Activated CD4-positive, CD25-positive, alpha-beta regulatory T cell treated with anti-CD3 and anti-CD28 coated beads, Interleukin-2, amount 50 U/mL, for 72 hours (primary cell): ENCODE results near the gene NPHS1.
"Not testable (repeated sequence)": the region's sequence is repeated elsewhere in the genome, so short reads cannot be mapped to it uniquely, and the experiment has no call there.

ENCODE experiments used
- DNase-seq: peaks from one replicate; pipeline ENCODE4 v3.0.0; 2021

The NPHS1 gene

GRCh38 chr19:35807633-35808032 lies 44.7 kb downstream of the NPHS1 start:
- DNase-seq: no peak

- DNase-seq: no peak
Observed at GRCh38 chr19:35806597-35806996, 45.7 kb downstream of the NPHS1 start.

DNA sequence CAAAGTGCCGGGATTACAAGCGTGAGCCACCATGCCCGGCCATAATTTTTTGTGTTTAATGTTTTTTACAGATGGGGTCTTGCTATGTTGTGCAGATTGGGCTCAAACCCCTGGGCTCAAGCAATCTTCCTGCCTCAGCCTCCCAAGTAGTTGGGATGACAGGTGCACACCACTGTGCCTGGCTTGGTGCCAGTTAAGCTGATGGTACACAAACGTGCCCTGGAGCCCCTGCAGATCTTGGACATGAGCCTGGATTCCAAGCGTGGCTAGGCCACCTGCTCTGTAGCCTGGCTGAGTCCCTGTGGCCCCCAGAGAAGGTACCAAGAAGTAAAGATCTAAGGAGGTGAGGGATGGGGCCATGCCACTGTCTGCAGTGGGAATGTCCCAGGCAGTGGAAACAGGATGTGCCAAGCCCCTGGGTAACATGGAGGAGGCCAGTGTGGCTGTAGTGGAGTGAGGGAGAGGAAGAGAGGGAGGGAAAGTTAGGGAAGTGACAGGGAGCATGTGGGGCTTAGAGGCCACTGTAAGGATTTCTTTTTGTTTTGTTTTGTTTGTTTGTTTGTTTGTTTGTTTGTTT lies 46.7 kb downstream of the NPHS1 start:
- no peak for DNase-seq

DNA sequence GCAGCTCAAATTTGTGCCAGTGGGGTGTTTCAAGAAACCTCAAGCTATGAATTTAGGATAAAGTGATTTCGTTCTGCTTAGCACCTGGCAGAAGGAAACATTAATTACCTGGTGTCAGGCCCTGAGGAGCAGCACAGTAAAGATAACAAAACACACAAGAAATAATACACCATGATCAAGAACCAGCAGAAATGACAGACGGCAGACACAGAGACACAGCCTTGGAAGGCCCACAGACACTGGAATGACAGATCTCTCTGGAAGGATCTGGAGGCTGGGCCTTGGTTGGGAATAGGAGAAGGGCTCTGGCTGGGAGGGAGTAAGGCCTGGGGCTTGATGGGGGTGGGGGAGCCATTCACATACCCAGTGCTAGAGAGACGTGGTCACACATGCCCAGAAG lies 50.5 kb downstream of the NPHS1 start:
- DNase-seq: no peak

DNA sequence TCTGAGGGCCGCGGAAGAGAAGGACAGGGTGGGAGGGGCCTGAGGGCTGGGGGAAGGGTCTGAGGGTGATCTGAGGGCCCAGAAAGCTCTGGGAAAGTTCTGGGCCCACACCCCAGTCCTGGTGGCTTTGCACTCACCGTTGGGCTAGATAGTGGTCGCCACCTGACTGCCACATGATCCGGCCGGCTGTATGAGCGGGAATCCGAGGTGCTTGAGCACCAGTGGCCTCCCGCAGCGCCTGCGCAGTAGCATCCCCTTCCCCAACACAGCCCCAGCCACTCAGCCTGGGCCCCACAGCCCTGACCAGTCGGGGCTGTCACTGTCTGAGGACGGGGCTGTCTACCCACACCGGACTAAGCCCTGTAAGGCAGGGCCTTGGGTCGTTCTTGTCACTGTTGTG lies 54.6 kb downstream of the NPHS1 start:
- DNase-seq: no peak

- no peak for DNase-seq
Observed at GRCh38 chr19:35796645-35797542, 55.4 kb downstream of the NPHS1 start.

- DNase-seq: not testable (repeated sequence)
Observed at GRCh38 chr19:35795564-35795963, 56.7 kb downstream of the NPHS1 start.

DNA sequence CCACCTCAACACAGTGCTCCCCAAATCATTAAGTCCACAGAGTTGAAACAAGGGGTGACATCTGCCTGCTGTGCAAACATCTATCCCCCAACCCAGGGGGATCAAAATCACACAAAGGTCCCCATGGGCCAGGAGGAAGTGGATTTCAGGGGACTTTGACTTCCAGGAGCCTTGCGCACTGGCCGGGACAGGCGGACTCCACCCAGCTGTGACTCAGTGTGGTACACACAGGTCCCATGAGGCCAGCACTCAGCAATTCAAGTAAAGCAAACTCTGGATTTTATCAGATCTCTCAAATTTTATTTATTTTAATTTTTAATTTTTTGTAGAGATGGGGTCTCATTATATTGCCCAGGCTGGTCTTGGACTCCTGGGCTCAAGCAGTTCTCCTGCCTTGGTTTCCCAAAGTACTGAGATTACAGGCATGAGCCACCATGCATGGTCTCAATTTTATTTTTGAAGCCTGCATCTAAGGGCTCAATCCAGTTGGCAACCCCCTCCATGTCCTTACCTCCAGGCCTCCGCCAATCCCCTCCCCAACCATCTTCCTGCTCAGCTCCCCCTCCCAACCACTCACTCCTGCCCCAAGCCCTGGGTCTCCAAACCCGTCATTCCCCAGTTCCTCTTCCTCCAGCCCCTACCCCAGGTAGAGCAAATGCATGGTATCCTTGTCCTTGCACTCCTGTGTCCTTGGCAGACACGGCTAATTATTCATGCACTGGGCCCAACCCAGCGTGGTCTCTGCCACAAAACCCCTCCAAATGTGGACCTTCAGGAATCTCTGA lies 58.7 kb downstream of the NPHS1 start:
- no peak for DNase-seq

GRCh38 chr19:35792888-35793287 lies 59.4 kb downstream of the NPHS1 start:
- DNase-seq: no peak

DNA sequence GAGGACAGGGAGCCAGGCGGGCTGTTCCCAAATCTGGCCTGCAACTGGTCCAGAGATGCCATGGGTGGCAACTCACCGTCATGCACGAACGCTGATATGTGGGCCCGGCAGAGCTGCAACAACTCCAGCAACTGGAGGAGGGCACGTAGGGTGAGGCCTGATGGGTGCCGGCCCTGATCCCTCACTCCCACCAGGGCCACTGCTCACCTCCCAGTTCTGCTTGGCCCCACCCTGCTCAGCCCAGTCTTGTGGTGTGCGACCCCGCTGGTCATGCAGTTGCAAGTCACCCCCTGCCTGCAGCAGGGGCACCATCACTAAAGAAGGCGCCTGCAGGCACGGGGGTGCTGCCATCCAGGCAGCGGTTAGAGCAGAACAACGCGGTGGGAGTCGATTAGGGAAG lies 60.0 kb downstream of the NPHS1 start:
- no peak for DNase-seq

DNA sequence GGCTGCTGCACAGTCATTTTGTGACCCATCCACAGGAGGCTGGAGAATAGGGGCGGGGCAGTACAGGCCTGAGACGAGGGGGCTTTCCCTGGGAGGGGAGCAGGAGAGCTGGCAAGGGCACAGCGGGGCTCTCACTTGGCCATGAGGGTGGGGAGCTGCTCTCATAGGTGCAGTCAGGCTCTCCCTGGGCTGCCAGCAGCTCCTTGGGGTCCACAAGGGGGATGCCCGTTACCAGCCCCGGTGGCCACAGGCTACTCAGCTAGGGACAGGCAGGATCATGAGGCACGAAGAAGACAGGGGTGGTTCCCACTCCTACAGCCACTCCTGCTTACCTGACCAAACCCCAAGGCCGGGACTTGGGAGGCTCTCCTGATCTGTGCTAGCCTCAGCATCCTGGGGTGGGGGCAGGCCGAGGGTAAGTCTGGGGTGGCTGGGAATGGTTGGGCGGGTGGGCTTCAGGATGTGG lies 60.5 kb downstream of the NPHS1 start:
- no peak for DNase-seq

DNA sequence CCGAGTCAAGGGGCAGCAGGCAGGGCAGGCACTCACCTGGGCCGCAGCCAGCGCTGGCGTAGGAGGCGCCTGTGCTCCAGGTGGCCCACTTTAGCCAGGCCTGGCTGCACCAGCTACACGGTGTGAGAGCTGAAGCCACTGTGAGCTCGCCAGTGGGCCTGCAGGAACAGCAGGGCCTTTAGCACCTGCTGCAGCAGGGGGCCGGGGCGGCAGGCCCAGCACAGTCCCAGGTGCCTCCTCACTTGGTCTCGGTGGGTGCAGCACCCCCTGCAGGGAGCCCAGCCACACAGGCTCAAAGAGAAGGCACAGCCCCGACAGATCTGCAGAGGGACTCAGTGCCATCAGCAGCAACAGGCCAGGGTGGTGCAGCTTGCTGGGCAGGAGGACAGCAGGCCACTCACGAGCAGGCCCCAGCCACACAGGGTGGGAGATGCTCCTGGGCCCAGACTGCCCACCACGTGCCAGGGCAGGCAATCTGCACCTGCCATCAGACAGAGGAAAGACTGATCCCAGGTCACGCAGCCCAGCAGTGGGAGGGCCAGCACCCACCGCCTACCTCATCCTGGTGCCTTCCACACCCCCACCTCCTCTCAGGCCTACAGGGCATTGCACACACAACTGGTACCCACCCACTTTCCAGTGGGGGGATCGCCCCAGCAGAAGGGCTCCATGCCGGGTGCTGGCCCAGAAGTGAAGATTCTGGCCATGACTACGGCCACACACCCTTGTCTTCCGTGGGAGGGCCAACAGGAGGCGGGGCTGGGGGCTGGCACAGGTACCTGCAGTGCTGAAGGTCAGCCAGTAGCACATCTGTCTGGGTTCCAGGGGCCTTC lies 61.1 kb downstream of the NPHS1 start:
- DNase-seq: no peak

DNA sequence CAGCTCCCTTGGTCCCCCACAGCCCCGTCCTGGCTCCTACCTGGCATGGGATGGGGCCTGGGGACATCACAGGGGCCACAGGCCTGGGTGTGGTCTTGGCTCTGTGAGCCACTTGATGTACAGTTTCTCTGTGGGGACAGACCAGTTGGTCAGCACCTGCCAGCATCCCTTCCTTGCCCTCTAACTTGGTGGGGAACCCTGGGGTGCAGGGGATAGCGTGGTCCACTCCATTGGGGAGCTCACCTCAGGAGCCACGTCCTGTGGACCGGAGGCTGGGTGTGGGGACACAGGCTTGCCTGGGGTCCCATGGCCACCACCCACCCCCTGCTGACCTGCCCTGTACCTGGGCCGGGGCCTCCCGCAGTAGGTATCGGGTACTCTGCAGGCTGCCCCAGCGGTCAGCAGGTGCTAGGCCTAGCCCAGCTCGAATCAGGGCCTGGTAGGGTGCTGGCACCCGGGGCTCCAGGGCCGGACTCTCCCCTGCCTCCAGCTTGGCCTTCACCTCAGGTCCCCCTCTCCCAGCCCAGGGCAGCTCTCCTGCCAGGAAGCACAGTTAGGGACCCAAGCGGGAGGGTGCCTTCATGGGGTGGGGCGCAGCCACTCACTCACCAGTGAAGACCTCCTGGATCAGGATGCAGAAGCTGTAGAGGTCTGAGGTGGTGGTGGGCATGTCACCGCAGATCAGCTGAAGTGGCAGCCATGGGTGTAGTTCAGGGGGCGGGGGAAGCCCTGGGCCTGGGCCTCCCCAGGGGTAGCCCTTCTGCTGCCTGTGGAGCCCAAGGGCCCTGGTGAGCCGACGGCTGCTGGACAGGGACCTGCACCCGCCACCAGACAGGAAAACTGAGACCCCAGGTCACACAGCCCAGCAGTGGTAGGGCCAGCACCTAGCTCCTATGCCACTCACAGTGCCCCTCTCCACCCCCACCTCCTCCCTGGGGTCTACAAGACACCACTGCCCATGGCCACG lies 62.0 kb downstream of the NPHS1 start:
- no peak for DNase-seq

DNA sequence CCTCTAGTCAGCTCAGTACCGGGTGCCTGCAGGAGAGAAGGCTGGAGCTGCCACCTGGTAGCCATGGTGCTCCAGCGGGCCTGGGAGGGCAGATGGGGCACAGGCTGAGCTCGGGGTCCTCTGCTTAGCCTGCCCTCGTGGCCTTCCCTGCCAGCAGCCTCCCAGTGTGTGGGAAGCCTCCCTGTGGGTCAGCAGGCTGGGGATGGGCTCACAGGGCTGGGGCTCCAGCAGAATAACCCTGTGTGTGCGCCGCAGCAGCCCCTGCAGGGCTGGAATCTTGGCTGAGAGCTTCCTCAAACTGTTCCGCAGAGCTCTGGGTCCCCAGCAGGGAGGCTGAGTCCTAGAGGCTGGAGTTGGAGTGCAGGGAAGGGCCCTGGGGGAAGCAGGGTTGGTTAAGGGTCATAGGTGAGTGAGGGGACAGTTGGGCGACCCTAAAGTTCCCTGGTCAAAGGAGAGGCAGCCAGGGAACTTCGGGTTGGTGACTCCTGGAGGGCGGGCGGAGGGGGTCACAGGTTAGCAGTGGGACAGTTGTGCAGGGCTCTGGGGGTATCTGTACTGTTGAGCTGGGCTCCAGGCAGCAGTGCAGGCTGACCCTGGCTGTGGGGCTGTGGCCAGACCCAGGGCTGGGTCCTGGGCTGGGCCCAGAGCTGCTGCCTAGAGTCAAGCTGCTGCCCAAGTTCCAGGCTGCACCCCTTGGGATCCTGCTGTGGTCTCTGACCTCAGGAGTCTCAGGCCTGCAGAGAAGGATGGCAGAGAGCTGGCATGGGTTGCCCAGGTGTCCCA lies 62.9 kb downstream of the NPHS1 start:
- no peak for DNase-seq

- no peak for DNase-seq
Observed at GRCh38 chr19:35788205-35788960, 63.9 kb downstream of the NPHS1 start.

DNA sequence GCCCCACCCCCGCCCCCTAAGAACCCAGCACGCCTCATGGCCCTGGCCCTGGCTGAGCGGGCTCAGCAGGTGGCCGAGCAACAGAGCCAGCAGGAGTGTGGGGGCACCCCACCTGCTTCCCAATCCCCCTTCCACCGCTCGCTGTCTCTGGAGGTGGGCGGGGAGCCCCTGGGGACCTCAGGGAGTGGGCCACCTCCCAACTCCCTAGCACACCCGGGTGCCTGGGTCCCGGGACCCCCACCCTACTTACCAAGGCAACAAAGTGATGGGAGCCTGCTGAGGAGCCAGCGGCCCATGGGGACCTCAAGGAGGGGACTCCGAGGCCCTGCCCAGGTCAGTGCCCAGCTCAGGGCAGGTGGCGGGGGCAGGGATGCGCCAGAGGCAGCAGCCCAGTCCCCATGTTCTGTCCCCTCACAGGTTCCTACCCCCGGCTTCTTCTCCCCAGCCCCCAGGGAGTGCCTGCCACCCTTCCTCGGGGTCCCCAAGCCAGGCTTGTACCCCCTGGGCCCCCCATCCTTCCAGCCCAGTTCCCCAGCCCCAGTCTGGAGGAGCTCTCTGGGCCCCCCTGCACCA lies 65.0 kb downstream of the NPHS1 start:
- DNase-seq: no peak

DNA sequence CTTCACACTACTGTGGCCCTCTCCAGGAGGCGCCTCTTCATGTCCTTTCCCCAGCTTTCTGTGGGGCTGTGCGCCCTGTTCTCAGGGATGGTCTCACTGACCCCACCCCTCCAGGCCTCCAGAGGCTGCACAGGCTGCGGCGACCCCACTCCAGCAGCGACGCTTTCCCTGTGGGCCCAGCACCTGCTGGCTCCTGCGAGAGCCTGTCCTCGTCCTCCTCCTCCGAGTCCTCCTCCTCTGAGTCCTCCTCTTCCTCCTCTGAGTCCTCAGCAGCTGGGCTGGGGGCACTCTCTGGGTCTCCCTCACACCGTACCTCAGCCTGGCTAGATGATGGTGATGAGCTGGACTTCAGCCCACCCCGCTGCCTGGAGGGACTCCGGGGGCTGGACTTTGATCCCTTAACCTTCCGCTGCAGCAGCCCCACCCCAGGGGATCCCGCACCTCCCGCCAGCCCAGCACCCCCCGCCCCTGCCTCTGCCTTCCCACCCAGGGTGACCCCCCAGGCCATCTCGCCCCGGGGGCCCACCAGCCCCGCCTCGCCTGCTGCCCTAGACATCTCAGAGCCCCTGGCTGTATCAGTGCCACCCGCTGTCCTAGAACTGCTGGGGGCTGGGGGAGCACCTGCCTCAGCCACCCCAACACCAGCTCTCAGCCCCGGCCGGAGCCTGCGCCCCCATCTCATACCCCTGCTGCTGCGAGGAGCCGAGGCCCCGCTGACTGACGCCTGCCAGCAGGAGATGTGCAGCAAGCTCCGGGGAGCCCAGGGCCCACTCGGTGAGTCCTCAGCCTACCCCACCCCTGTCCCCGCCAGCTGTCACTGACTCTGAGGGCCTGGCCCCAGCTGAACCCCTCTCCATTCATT lies 65.8 kb downstream of the NPHS1 start:
- DNase-seq: no peak

- no peak for DNase-seq
Observed at GRCh38 chr19:35785339-35785627, 67.0 kb downstream of the NPHS1 start.
